HS-27A (cell line): ENCODE results near the gene SLC35G2.
"Not testable (repeated sequence)": the region's sequence is repeated elsewhere in the genome, so short reads cannot be mapped to it uniquely, and the experiment has no call there.

Source experiments
- DNase-seq: peaks from one replicate; pipeline ENCODE4 v3.0.0-alpha.2; 2012; ENCODE audit warnings: low read depth, missing footprints

The SLC35G2 gene

GRCh38 chr3:136885357-136886213, 66.7 kb downstream of the SLC35G2 start:
- no peak for DNase-seq

- no peak for DNase-seq
Observed at GRCh38 chr3:136889947-136890346, 71.0 kb downstream of the SLC35G2 start.

GRCh38 chr3:136891934-136892855, 73.3 kb downstream of the SLC35G2 start:
- no peak for DNase-seq

DNA sequence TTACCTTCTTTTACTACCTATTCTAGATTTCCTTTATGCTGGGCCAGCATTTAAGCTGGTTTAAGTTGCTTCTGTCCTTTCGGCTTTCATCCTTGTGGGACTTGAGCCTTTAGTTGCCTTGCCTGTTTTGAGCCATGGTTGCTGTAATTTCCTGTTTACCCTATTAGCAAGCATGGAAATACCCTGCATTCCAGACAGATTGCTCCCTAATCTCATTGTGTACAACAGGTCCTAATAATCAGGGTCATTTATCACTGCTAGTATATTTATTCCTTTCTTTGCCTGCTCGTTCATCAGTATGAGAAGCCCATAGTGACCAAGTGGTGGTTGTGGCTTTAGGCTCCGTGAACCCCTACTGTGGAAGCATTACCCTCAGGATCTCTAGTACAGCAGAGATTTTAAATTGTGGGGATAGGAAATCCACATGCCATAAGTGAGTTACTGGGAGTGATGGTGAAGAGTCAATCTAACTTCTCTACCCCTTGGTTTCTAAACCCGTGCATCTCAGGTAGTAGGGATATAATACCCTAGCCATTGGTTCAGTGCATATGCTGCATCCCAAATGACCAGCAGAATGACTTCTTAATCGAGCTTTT, 75.0 kb downstream of the SLC35G2 start:
- DNase-seq = no peak

GRCh38 chr3:136897171-136897570, 78.2 kb downstream of the SLC35G2 start:
- DNase-seq = not testable (repeated sequence)

- no peak for DNase-seq
Observed at GRCh38 chr3:136898549-136898948, 79.6 kb downstream of the SLC35G2 start.

GRCh38 chr3:136898954-136899353, 80.0 kb downstream of the SLC35G2 start:
- DNase-seq = no peak

DNA sequence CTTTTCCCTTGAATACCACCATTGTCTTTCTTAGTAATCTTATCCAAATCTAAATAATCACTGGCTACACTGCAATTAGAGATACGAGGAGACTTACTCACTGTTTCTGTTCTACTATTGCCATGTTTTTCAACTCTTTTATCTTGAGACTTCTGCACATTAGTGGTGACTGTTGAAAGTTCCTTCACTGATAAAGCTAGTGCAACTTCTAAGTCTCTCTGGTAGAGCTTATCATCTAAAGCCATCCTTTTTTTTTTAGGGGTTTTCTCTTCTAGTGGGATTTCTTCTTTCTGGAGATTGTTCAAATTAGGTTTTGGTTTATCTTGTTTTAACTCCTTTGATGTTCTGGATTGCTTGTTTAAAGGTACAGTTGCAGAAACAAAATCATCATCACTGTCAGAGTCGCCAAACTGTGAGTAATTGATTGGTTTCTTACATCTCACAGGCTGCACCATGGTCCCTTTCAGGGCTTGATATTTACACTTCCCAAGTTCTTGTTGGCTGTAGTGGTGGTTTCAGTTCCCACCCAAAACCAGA, 80.8 kb downstream of the SLC35G2 start:
- DNase-seq = no peak

GRCh38 chr3:136900694-136901093, 81.8 kb downstream of the SLC35G2 start:
- DNase-seq = not testable (repeated sequence)

GRCh38 chr3:136901391-136901790, 82.5 kb downstream of the SLC35G2 start:
- no peak for DNase-seq

DNA sequence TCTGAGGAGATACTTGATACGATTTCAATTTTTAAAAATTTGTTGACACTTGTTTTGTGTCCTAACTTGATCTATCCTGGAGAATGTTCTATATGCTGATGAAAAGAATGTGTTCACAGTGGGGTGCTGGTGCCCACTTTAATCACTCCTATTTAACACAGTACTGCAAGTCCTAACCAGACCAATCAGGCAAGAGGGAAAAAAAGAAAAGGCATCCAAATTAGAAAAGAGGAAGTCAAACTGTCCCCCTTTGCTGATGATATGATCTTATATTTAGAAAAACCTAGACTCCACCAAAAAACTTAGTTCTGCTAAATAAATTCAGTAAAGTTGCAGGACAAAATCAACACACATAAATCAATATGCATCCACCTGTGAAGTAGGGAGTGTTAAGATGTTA, 83.6 kb downstream of the SLC35G2 start:
- DNase-seq = not testable (repeated sequence)

DNA sequence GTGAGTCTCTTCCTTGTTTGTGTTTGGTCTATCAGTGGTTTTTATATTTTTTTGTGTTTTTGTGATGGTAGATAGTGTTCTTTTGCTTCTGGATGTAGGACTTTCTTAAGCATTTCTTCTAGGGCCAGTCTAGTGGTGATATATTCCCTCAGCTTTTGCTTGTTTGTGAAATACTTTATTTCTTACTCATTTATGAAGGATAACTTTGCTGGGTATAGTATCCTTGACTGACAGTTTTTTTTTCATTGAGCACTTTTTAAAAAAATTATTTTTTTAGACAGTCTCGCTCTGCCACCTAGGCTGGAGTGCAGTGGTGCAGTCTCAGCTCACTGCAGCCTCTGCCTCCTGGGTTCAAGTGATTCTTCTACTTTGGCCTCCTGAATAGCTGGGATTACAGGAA, 85.0 kb downstream of the SLC35G2 start:
- no peak for DNase-seq

GRCh38 chr3:136904746-136905145, 85.8 kb downstream of the SLC35G2 start:
- DNase-seq = no peak
